Body of pancreas (tissue), 4 donors: Measurements from ENCODE around the gene TCF7. TPM values are rescaled to one million over a fixed set of nuclear protein-coding genes. Genes with fewer than 3 reads are reported as not detected.

Source experiments
- ATAC-seq: fragments of 150-250 bp; one replicate; pipeline ENCODE4 v1.9.1; 2016
- DNase-seq, 4 donors: peaks; one replicate each; pipeline ENCODE4 v3.0.0-alpha.2; 2019
- H3K27ac ChIP-seq, 4 donors: fragments of 200-600 bp; sonication (generic); 1 replicate in 3 of 4; 2 replicates in 1 of 4; pipeline versions ENCODE4 v1.5.1 to v1.6.1; 2016 to 2019; ENCODE audit warnings: mild to moderate bottlenecking in 1 of 4, mixed read lengths in 1 of 4, moderate library complexity in 1 of 4
- H3K27me3 ChIP-seq, 2 donors: fragments of 200-600 bp; sonication (generic); one replicate each; pipeline ENCODE4 v1.6.0; 2016; ENCODE audit warnings: mild to moderate bottlenecking in 1 of 2
- H3K36me3 ChIP-seq, 2 donors: fragments of 200-600 bp; sonication (generic); replicated peaks in 1 of 2; 2 replicates each; pipeline ENCODE4 v1.5.1; 2016; ENCODE audit warnings: low read depth in 2 of 2; ENCODE audit not compliant: insufficient read depth in 1 of 2
- H3K4me1 ChIP-seq: fragments of 200-600 bp; sonication (generic); one replicate; pipeline ENCODE4 v1.6.0; 2016
- H3K4me3 ChIP-seq, 2 donors: fragments of 200-600 bp; sonication (generic); 1 replicate in 1 of 2; 2 replicates in 1 of 2; pipeline ENCODE4 v1.5.1; 2016 to 2019
- H3K9me3 ChIP-seq, 3 donors: fragments of 200-600 bp; sonication (generic); 1 replicate in 2 of 3; 2 replicates in 1 of 3; pipeline ENCODE4 v1.5.1; 2016
- CTCF ChIP-seq, 7 experiments: fragments of 450-650 bp in 4 of 7; fragments of 200-600 bp in 3 of 7; sonication (generic) in 3 of 7; IDR thresholded peaks; one replicate each; pipeline ENCODE4 v1.5.1; 2016 to 2019; ENCODE audit warnings: antibody characterized with exemption in 7 of 7
- POLR2A ChIP-seq, 3 donors: fragments of 450-650 bp; IDR thresholded peaks; one replicate each; pipeline ENCODE4 v1.6.1; 2016; ENCODE audit warnings: antibody characterized with exemption in 3 of 3, mild to moderate bottlenecking in 2 of 3
- WGBS, 2 donors: methylation state at CpG; one replicate each; pipeline ENCODE4 v1.1.5; 2017; 5-methylcytosine and 5-hydroxymethylcytosine counted together
- intact Hi-C: fragments of 100-400 bp; cut with DNase I; formaldehyde crosslinking; loops from one replicate; pipeline ENCODE4 v1.15.1; 2023
- total RNA-seq, 2 donors: library from RNA; depleted of rRNA; stranded (reverse); fragments of >200 nt; gene quantifications; one replicate each; pipeline ENCODE4 v1.1.0, GENCODE V29; 2016

The TCF7 gene
- total RNA-seq, 2 donors from 2014 or later = 6.3 to 9.1 TPM

GRCh38 chr5:134114886-134115805, 665 bp downstream of the TCF7 start:
- intact Hi-C loops = no loop called here
- H3K4me1 ChIP-seq = peaks cover 22% of the 10 kb centered on the region
- DNase-seq = peak; percentile 47 to 77 (median 66)

DNA sequence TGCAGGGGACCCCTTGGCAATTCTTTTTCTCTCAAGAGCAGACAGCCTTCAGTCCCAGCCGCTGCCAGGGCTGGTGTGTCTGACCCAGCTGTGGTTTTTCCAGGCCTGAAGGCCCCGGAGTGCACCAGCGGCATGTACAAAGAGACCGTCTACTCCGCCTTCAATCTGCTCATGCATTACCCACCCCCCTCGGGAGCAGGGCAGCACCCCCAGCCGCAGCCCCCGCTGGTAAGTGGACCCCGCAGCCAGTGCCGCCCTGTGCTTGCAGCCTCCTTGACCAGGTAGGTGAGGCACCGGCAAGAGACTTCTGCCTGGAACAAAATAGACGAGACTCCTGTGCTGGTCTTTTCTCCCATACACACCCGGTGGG, 1.3 kb downstream of the TCF7 start:
- H3K4me3 ChIP-seq = no peak overlapping the region
- no peaks in the 10 kb centered on the region for H3K27me3 ChIP-seq
- TF ChIP-seq POLR2A (IDR thresholded peaks at IDR 0.05) (no peak), CTCF (IDR thresholded peaks at IDR 0.05) (no peak)
- WGBS, 2 donors = 46 to 54% methylated on average over 5 to 12 of the region's 13 CpGs
- peaks cover 22% of the 10 kb centered on the region for H3K4me1 ChIP-seq
- ATAC-seq = peak; percentile 13
- H3K9me3 ChIP-seq = no peaks in the 10 kb centered on the region
- peak in 1 of 4 donors; percentile 58 for DNase-seq
- H3K27ac ChIP-seq = peak overlapping the region; percentile 7 to 76 (median 62)
- intact Hi-C loops = no loop called here
- H3K36me3 ChIP-seq = no peaks in the 10 kb centered on the region

More at GRCh38 chr5:134114886-134115805, 665 bp downstream of the TCF7 start:
- 3 to 20% methylated on average over 10 to 48 of the region's 110 CpGs for WGBS, 2 donors
- Histone ChIP-seq H3K9me3 (no peaks in the 10 kb centered on the region), H3K27me3 (no peaks in the 10 kb centered on the region), H3K4me3 (peak overlapping the region; percentile 25 to 31), H3K36me3 (no peaks in the 10 kb centered on the region), H3K27ac (peak overlapping the region; percentile 7 to 76 (median 62))
- peak; percentile 45 for ATAC-seq
- TF ChIP-seq POLR2A (IDR thresholded peaks at IDR 0.05) = no peak
- no peak for TF ChIP-seq CTCF (IDR thresholded peaks at IDR 0.05)

- no peak for DNase-seq
- Histone ChIP-seq H3K9me3 (no peaks in the 10 kb centered on the region), H3K4me1 (peaks cover 22% of the 10 kb centered on the region), H3K4me3 (no peak overlapping the region), H3K27me3 (no peaks in the 10 kb centered on the region), H3K36me3 (no peaks in the 10 kb centered on the region), H3K27ac (peak overlapping the region in 2 of 4 donors; percentile 58 to 76)
- no peak for ATAC-seq
- intact Hi-C loops = no loop called here
- WGBS, 2 donors = 79 to 83% methylated on average over 4 to 10 of the region's 10 CpGs
- TF ChIP-seq CTCF (IDR thresholded peaks at IDR 0.05) (no peak), POLR2A (IDR thresholded peaks at IDR 0.05) (no peak)
Observed at GRCh38 chr5:134116286-134116685, 1.8 kb downstream of the TCF7 start.

GRCh38 chr5:134116789-134117761, 2.6 kb downstream of the TCF7 start:
- no peaks in the 10 kb centered on the region for H3K9me3 ChIP-seq
- H3K4me3 ChIP-seq = no peak overlapping the region
- H3K27ac ChIP-seq = no peak overlapping the region
- DNase-seq (no peak), ATAC-seq (no peak)
- WGBS, 2 donors = 89 to 90% methylated on average over 8 to 12 of the region's 12 CpGs
- intact Hi-C loops = no loop called here
- TF ChIP-seq CTCF (IDR thresholded peaks at IDR 0.05) (no peak), POLR2A (IDR thresholded peaks at IDR 0.05) (no peak)
- H3K4me1 ChIP-seq = peaks cover 22% of the 10 kb centered on the region
- no peaks in the 10 kb centered on the region for H3K36me3 ChIP-seq
- no peaks in the 10 kb centered on the region for H3K27me3 ChIP-seq
